Stimulated activated CD4-positive, alpha-beta T cell treated with anti-CD3 and anti-CD28 coated beads, TNF-alpha, amount 100 ng/mL, for 1 hour (primary cell): ENCODE results near the gene VGLL4.
A peak's percentile ranks its signal among the peaks of the same experiment; 100 is the strongest.
"Not testable (repeated sequence)": the region's sequence is repeated elsewhere in the genome, so short reads cannot be mapped to it uniquely, and the experiment has no call there.

Source experiments
- DNase-seq, 3 donors: peaks; one replicate each; pipeline ENCODE4 v3.0.0-alpha.2; 2020; ENCODE audit warnings: low read depth in 3 of 3, low spot score in 1 of 3

The VGLL4 gene

DNA sequence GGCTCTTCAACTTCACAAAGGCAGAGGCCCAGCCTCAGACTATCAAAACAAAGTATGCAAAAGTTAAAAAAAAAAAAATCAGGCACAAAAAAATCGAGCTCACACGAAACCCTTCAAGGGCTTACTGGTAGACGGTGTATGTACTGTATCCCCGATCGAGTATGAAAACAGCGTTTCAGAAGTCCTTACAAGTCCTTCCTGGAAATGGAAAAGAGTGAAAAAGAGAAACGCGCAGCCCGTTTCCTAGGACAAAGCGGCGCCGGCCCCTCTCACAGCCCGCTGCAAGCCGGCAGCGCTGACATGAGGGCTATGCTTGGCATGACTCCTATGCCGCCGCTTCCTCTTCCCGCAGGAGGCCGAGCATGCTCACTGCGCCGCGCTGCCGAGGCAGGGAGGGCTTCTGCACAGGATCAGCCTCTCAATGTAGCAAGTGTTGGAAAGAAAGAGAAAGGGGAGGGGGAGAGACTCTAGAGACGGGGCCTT is at the start of gene VGLL4:
VGLL4 (minus strand) TSS at position 311 of the 483 bp plus-strand sequence. CDS start 397 bp downstream, outside the sequence.
- peak; percentile 16 to 53 (median 26) for DNase-seq

DNA sequence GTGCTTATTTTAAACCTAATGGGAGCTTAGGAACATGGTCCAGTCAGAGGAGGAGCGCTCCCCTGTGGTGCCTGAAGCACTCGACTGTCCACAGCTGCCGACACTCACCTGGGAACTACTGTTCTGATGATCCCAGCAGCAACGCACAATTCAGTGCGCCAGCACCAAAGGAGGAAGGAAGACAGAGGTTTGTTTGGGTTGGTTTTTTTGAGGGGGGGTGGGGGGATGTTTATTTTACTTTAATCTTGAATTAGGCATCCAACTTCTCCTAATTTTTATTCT is 48.8 kb upstream of the VGLL4 start:
- DNase-seq, result no peak

- no peak for DNase-seq
Measured at GRCh38 chr3:11691767-11692531, 48.2 kb upstream of the VGLL4 start.

DNA sequence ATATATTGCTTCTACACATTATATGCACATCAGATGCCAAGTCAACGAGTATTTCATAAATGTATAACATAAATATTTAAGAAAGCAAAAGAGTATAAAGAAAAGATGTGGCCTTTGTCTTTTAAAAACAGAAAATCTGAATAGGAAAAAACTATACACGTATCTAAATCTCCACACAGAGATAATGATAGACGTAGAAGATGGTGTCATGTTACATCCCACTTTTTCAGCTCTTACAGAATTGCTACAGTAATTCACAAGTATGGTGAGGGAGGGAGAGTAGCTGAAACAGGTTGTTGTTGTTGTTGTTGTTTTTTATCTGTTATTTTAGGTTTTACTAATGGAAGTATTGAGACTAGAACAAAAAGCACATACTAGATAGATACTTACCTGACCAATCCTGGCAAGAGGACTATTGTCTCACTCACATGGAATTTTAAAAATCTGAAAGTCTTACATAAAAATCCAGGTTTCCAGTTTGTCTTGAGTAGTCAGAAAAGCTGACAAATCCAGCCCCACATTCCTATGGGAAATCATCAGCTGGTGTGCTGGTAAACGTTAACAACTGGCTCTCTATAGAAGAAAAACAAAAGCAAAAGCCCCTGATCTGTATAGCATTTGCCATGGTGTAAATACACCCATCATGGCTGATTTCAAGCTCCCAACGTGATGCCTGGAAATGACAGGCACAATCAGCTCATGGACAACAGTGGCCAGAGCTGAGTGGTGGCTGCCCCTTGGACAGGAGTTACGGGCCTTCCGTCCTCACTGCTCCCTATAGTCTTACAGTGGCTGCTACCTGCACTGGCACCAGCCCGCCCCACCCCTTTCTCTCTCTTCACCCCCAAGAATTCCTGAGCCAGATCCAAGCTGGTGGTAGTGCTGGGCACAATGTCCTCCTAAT is 47.4 kb upstream of the VGLL4 start:
- DNase-seq, result no peak

- no peak for DNase-seq
Measured at GRCh38 chr3:11689749-11690148, 46.0 kb upstream of the VGLL4 start.

- DNase-seq, result not testable (repeated sequence)
Measured at GRCh38 chr3:11684980-11685379, 41.3 kb upstream of the VGLL4 start.

GRCh38 chr3:11680509-11680908 is 36.8 kb upstream of the VGLL4 start:
- DNase-seq, result no peak

DNA sequence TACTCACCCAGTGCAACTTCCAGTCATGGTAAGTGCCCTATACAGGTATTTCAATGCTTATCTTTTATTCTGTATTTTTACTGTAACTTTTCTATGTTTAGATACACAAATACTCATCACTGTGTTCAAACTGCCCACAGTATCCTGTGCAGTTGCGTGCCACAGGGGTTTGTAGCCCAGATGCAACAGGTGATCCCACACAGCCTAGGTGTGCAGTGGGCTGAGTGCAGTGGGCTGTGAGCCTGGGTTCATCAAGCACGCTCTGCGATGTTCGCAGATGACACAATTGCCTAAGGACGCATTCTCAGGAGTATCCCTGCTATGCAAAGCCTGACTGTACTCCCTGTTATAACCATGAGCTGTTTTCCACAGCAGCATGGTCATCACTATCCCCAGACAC is 36.2 kb upstream of the VGLL4 start:
- DNase-seq, result no peak

- DNase-seq, result no peak
Measured at GRCh38 chr3:11672363-11672762, 28.6 kb upstream of the VGLL4 start.

DNA sequence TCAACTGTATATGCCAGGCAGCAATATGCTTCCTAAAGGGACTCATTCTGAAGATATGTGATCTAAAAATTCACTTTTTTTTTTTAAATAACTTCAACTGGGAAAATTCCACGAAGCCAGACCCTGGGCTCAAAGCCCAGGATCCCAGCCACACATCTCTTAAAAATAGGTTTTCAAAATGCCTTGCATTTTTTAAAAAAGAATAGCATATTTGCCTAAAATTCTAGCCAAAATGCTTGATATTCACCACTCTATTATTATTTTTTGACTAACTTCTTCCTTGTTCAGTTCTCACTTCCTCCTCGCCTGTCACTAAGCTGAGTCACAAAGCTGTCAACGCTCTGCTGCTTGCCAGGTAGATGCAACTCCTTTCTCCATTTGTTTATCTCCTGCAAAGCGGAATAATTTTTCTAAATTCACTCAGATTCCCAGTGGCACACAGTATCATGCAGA is 28.0 kb upstream of the VGLL4 start:
- no peak for DNase-seq

GRCh38 chr3:11668243-11669235 is 24.8 kb upstream of the VGLL4 start:
- no peak for DNase-seq

- no peak for DNase-seq
Measured at GRCh38 chr3:11665331-11665730, 21.6 kb upstream of the VGLL4 start.

DNA sequence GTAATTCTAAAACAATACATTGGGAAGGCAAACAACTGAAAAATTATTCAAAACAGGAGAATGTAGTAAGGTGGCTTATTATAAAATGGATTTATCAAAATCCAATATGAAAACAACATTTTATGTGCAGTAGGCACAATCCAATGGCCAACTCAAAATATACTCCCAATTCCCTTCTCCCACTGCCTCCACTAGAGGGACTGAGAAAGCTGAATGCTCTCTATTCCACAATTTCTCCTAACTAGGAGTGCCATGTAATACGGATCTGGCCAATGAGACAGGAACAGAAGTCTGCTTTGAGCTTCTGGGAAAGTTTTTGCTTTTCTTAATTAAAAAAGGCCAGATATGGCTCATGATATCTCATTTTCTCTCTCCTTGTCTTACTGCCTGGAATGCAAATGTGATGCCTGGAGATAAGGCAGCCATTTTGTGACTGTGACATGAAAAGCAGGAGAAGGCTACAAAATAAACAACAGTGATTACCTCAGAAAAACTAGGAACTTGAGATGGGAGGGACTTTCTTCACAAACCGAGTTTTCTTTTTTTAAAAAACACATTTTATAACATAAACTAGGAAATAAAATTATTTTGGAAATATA is 18.8 kb upstream of the VGLL4 start:
- DNase-seq, result no peak

- no peak for DNase-seq
Measured at GRCh38 chr3:11661827-11662226, 18.1 kb upstream of the VGLL4 start.

DNA sequence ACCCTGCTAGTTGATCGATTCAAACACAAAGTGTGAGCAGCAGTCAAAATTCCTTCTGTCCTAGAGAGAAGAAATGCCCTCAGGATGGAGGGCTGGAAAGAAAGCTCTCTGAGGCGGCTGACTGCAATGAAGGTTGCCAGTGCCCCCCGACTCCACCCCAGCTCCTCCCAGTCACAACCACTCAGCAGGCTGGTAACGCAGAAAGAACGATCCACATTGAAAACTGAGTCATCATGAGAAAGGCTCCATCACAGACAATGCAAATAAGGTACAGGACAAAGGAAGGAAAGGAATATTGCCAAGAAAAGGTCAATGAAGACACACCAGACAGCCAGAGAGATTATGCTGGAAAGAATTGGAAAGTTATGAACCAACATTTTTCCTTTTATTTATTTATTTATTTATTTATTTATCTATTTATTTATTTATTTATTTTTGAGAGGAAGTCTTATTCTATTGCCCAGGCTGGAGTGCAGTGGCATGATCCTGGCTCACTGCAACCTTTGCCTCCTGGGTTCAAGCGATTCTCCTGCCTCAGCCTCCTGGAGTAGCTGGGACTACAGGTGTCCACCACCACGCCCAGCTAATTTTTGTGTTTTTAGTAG is 17.4 kb upstream of the VGLL4 start:
- no peak for DNase-seq

DNA sequence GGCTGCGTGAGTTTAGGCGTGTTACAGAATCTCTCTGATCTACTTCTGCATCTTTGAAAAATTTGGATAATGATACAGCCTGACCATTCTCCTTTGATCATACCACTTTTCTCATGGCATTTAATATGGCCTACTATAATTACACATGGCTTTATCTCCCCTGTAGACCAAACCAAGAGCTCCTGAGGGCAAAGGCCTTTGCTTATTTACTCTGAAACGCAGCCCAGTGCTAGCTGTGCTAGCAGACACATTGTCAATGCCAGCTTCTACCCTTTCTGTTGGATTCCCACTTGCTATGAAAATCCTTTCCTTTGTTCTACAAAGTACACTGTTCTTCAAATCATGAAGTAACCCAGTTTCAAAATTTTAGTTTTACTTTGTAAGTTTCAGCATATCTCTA is 16.5 kb upstream of the VGLL4 start:
- no peak for DNase-seq

DNA sequence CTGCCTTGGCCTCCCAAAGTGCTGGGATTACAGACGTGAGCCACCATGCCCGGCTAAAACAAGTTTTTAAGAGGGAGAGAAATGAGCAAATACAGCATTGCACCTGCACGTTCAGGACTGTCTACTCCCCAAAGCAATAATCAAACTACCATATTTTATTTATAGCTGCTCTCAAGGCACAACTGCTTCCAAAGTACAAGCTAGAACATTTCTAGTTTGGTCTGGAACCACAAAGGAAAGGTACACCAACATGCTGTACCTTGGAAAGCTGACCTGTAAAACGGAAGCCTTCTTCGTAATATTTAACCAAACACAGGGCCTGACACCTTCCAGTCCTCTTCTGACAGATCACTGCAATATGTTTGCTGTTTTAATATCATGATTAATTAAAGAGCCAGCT is 14.5 kb upstream of the VGLL4 start:
- no peak for DNase-seq

DNA sequence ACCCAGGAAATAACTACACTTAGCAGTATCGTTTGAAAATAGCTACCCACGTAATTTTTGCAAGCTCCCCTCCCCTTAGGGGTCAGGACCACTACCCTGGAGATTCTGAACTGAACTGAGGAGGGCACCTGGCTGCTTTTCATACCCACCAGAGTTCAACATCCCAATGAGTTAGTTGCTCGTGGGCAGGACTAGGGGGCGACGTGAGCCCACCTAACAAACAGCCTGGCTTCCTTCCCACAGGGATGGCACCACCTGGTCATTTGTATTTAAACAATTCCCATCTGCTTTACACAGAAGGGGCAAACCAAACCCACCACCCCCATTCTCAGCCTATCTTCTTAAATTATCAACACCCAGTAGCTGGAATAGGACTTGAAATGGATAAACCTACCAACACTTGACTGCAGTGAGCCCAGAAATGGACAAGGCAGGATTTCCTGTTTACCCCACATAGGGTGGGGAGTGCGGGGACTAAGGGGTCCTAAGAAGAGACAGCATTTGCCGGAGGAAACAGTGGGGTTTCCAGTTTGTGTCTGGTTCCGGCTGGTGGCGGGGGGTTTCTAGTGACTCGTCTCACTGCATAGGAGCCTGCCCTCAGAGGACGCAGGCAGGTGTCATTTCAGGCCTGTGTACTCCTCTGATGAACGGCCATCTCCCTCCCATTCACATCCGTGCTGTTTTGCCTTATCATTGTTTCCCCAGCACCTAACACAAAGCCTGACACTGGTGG is 11.6 kb upstream of the VGLL4 start:
- DNase-seq, result no peak

GRCh38 chr3:11654166-11654565 is 10.5 kb upstream of the VGLL4 start:
- DNase-seq, result no peak
